SK-N-SH (cell line): ENCODE data around the gene LHFPL6. TPM values are rescaled to one million over a fixed set of nuclear protein-coding genes. Genes with fewer than 3 reads are reported as not detected.

Experiments used
- CTCF ChIA-PET: fragments of 300-600, 350-600 bp; formaldehyde crosslinking; extraction: SDS; loops from one replicate; lab custom pipeline; 2021; lab: Yijun Ruan, JAX
- POLR2A ChIA-PET: fragments of 350-600 bp; sonication (Branson Sonifier 250); formaldehyde crosslinking; extraction: SDS; loops from one replicate; lab custom pipeline; 2020; ENCODE audit warnings: antibody characterized with exemption, inconsistent platforms; lab: Yijun Ruan, JAX
- DNase-seq: peaks from one replicate; pipeline ENCODE4 v3.0.0; 2012
- H2AFZ ChIP-seq: fragments of 200-600 bp; sonication (generic); 2 replicates; pipeline ENCODE4 v1.8.1; 2016; ENCODE audit warnings: antibody characterized with exemption, mild to moderate bottlenecking, low read depth
- H3F3A ChIP-seq: fragments of 200-600 bp; sonication (generic); replicated peaks from 2 replicates; pipeline ENCODE3; 2016; ENCODE audit warnings: antibody characterized with exemption, mild to moderate bottlenecking; ENCODE audit not compliant: insufficient read depth
- H3K27ac ChIP-seq, 2 experiments: fragments of 200-500 bp in 1 of 2; fragments of 200-600 bp in 1 of 2; sonication (Bioruptor generic) in 1 of 2; sonication (generic), shearing (Covaris generic) in 1 of 2; 2 replicates each; pipeline versions ENCODE4 v1.5.1 to v1.6.1; 2014 to 2016; ENCODE audit warnings: low read depth in 2 of 2, inconsistent platforms in 1 of 2, low read length in 1 of 2, mild to moderate bottlenecking in 1 of 2, mixed read lengths in 1 of 2
- H3K27me3 ChIP-seq: fragments of 200-600 bp; sonication (generic), shearing (Covaris generic); 2 replicates; pipeline ENCODE4 v1.6.1; 2016; ENCODE audit warnings: mixed run types; ENCODE audit not compliant: insufficient read depth
- H3K36me3 ChIP-seq, 2 experiments: fragments of 200-500 bp in 1 of 2; fragments of 200-600 bp in 1 of 2; sonication (Bioruptor generic) in 1 of 2; sonication (generic) in 1 of 2; replicated peaks in 1 of 2; 2 replicates each; pipeline versions ENCODE3 to v1.5.1; 2014 to 2016; ENCODE audit warnings: low read length in 1 of 2, mild to moderate bottlenecking in 1 of 2; ENCODE audit not compliant: insufficient read depth in 2 of 2, control insufficient read depth in 1 of 2
- H3K4me1 ChIP-seq, 2 experiments: fragments of 200-500 bp in 1 of 2; fragments of 200-600 bp in 1 of 2; sonication (Bioruptor generic) in 1 of 2; sonication (generic), shearing (Covaris generic) in 1 of 2; 2 replicates each; pipeline versions ENCODE4 v1.5.1 to v1.6.1; 2014 to 2016; ENCODE audit warnings: low read depth in 1 of 2, low read length in 1 of 2, mixed run types in 1 of 2; ENCODE audit not compliant: insufficient read depth in 2 of 2, control insufficient read depth in 1 of 2
- H3K4me2 ChIP-seq: fragments of 200-600 bp; sonication (generic), shearing (Covaris generic); 2 replicates; pipeline ENCODE4 v1.6.1; 2017; ENCODE audit warnings: mixed run types
- H3K4me3 ChIP-seq, 2 experiments: fragments of 200-500 bp in 1 of 2; fragments of 200-600 bp in 1 of 2; sonication (Bioruptor generic) in 1 of 2; sonication (generic), shearing (Covaris generic) in 1 of 2; 2 replicates each; pipeline versions ENCODE4 v1.5.1 to v1.8.1; 2014 to 2016; ENCODE audit warnings: low read depth in 2 of 2, inconsistent platforms in 1 of 2, low read length in 1 of 2, mild to moderate bottlenecking in 1 of 2, mixed read lengths in 1 of 2, moderate library complexity in 1 of 2
- H3K79me2 ChIP-seq: fragments of 200-600 bp; sonication (generic); 2 replicates; pipeline ENCODE4 v1.8.1; 2017; ENCODE audit warnings: mild to moderate bottlenecking; ENCODE audit not compliant: insufficient read depth
- H3K9ac ChIP-seq: fragments of 200-600 bp; sonication (generic); 2 replicates; pipeline ENCODE4 v1.6.1; 2017; ENCODE audit warnings: mixed run types
- H3K9me2 ChIP-seq: fragments of 200-600 bp; sonication (generic); 2 replicates; pipeline ENCODE4 v1.6.1; 2017; ENCODE audit warnings: mixed run types
- H3K9me3 ChIP-seq: fragments of 200-600 bp; sonication (generic); 2 replicates; pipeline ENCODE4 v1.6.1; 2017; ENCODE audit warnings: mixed run types, mild to moderate bottlenecking, moderate library complexity
- H4K20me1 ChIP-seq: fragments of 200-600 bp; sonication (generic); 2 replicates; pipeline ENCODE4 v1.6.1; 2017; ENCODE audit warnings: mild to moderate bottlenecking, mixed run types; ENCODE audit not compliant: insufficient read depth
- CHD2 ChIP-seq: fragments of 150-350 bp; IDR thresholded peaks from 2 replicates; pipeline ENCODE4 v1.6.1; 2018; ENCODE audit warnings: low read length; ENCODE audit not compliant: partially characterized antibody
- ELF1 ChIP-seq: IDR thresholded peaks from 2 replicates; pipeline ENCODE4 v1.4.0; 2012
- EZH2phosphoT487 ChIP-seq: fragments of 200-600 bp; sonication (generic); IDR thresholded peaks from 2 replicates; pipeline ENCODE4 v1.6.1; 2017; ENCODE audit warnings: low read depth, mixed run types, mild to moderate bottlenecking, antibody characterized with exemption, moderate library complexity, borderline replicate concordance
- GABPA ChIP-seq: IDR thresholded peaks from 2 replicates; pipeline ENCODE4 v1.4.0; 2012; ENCODE audit warnings: low read depth, mild to moderate bottlenecking
- GATA2 ChIP-seq: sonication (generic); formaldehyde crosslinking; IDR thresholded peaks from 2 replicates; pipeline ENCODE4 v1.5.0; 2020; ENCODE audit warnings: mild to moderate bottlenecking, missing genetic modification reagents
- IRF3 ChIP-seq: fragments of 150-350 bp; IDR thresholded peaks from 2 replicates; pipeline ENCODE4 v1.6.1; 2016; ENCODE audit warnings: mild to moderate bottlenecking, low read depth, low read length
- MEF2A ChIP-seq: IDR thresholded peaks from 2 replicates; pipeline ENCODE4 v1.4.0; 2012; ENCODE audit warnings: low read depth, borderline replicate concordance
- MXI1 ChIP-seq: IDR thresholded peaks from 2 replicates; pipeline ENCODE4 v1.6.1; 2012; ENCODE audit warnings: mild to moderate bottlenecking, low read depth, low read length, improper control_type of control experiment
- NRF1 ChIP-seq: IDR thresholded peaks from 2 replicates; pipeline ENCODE4 v1.6.1; 2012; ENCODE audit warnings: low read depth, mild to moderate bottlenecking, low read length
- PBX3 ChIP-seq: IDR thresholded peaks from 2 replicates; pipeline ENCODE4; 2012
- RAD21 ChIP-seq: IDR thresholded peaks from 2 replicates; pipeline ENCODE4 v1.6.1; 2012; ENCODE audit warnings: mild to moderate bottlenecking, low read length
- RFX5 ChIP-seq: IDR thresholded peaks from 2 replicates; pipeline ENCODE4 v1.6.1; 2012; ENCODE audit warnings: mild to moderate bottlenecking, improper control_type of control experiment, low read length
- SIN3A ChIP-seq: IDR thresholded peaks from 2 replicates; pipeline ENCODE4 v1.6.1; 2012; ENCODE audit warnings: low read depth, mild to moderate bottlenecking, low read length, moderate library complexity, borderline replicate concordance
- SMC3 ChIP-seq: IDR thresholded peaks from 2 replicates; pipeline ENCODE4 v1.6.1; 2012; ENCODE audit warnings: low read depth, low read length, improper control_type of control experiment
- TAF1 ChIP-seq: IDR thresholded peaks from 2 replicates; pipeline ENCODE4 v1.6.1; 2012; ENCODE audit warnings: low read depth, mild to moderate bottlenecking, low read length, moderate library complexity, borderline replicate concordance
- USF1 ChIP-seq: IDR thresholded peaks from 2 replicates; pipeline ENCODE4 v1.4.0; 2012; ENCODE audit warnings: low read depth, borderline replicate concordance
- USF2 ChIP-seq: fragments of 150-350 bp; IDR thresholded peaks from 2 replicates; pipeline ENCODE4 v1.6.1; 2017; ENCODE audit warnings: antibody characterized with exemption, low read length, low read depth, borderline replicate concordance
- YY1 ChIP-seq: IDR thresholded peaks from 2 replicates; pipeline ENCODE4 v1.4.0; 2012; ENCODE audit warnings: low read depth, mild to moderate bottlenecking
- ZBTB33 ChIP-seq: IDR thresholded peaks from 2 replicates; pipeline ENCODE4 v1.4.0; 2012; ENCODE audit warnings: low read depth, borderline replicate concordance
- WGBS: methylation state at CpG from one replicate; pipeline ENCODE4 v1.1.6; 2017; ENCODE audit warnings: low lambda C conversion rate; 5-methylcytosine and 5-hydroxymethylcytosine counted together
- polyA plus RNA-seq, 3 experiments: library from polyadenylated mRNA; depleted of rRNA; stranded (reverse); fragments of >200 nt; gene quantifications; 2 replicates each; pipeline ENCODE4 v1.2.3, GENCODE V29; 2012

LHFPL6 gene
- polyA plus RNA-seq, 1 of the 3 experiments (the other 2 are of a cell fraction) = 22.2 TPM

GRCh38 chr13:39353988-39354387, 249.0 kb downstream of the LHFPL6 start:
- no peak overlapping the region for H3K27ac ChIP-seq
- 71% methylated on average over 1 of the region's 1 CpG for WGBS
- no peak for DNase-seq

More at GRCh38 chr13:39353988-39354387, 249.0 kb downstream of the LHFPL6 start:
- Histone ChIP-seq H3K4me2 (no peak overlapping the region), H3K9me3 (no peaks in the 10 kb centered on the region), H3K27me3 (no peaks in the 10 kb centered on the region), H3K9ac (no peak overlapping the region), H3K36me3 (no peaks in the 10 kb centered on the region), H3K4me3 (no peak overlapping the region), H3F3A (no peaks in the 10 kb centered on the region), H3K9me2 (no peaks in the 10 kb centered on the region), H3K79me2 (no peaks in the 10 kb centered on the region), H2AFZ (no peak overlapping the region), H3K4me1 (peaks cover 2 to 6% of the 10 kb centered on the region in 2 experiments; a peak in 2 of 4 replicates), H4K20me1 (no peaks in the 10 kb centered on the region)
- POLR2A ChIA-PET = no interaction called here
- TF ChIP-seq RFX5 = no peak
- no peak for TF ChIP-seq YY1
- no peak for TF ChIP-seq NRF1
- TF ChIP-seq MEF2A = no peak
- no peak for TF ChIP-seq ELF1
- TF ChIP-seq GATA2 = no peak
- no peak for TF ChIP-seq USF2
- no peak for TF ChIP-seq SIN3A
- no peak for TF ChIP-seq EZH2phosphoT487
- no peak for TF ChIP-seq IRF3
- no peak for TF ChIP-seq CHD2
- TF ChIP-seq ZBTB33 = no peak
- TF ChIP-seq USF1 = no peak
- TF ChIP-seq GABPA = no peak
- TF ChIP-seq MXI1 = no peak
- no peak for TF ChIP-seq PBX3
- TF ChIP-seq TAF1 = no peak
- TF ChIP-seq RAD21 = no peak
- no peak for TF ChIP-seq SMC3
- CTCF ChIA-PET = no interaction called here
